GM18867 (cell line): ENCODE results near the gene GFPT2.

ENCODE experiments used
- ATAC-seq: cut with Tn5 transposase; IDR thresholded peaks from one replicate; pipeline ENCODE4 v1.9.1; 2021; ENCODE audit warnings: mild to moderate bottlenecking, moderate library complexity; ENCODE audit not compliant: unreplicated experiment

Gene GFPT2

DNA sequence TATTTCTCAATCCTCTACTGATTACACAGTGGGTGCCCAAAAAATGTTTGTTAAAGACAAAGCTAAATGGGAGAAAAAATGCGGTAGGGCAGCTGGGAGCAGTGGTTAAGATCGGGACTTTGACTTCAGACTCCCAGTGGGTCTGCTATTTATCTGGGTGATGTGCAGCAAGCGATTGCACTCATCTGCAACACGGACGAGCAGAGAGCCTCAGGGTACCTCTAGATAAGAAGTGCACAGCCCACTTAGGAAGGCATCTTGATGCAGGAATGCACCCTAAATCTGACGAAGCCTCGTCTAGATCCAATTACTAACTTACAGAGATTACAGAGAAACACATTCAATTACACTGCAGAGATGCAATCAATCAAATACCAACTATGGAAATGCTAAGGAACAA, 65.3 kb downstream of the GFPT2 start:
- ATAC-seq = no peak

- ATAC-seq = no peak
Measured at GRCh38 chr5:180287404-180287803, 65.7 kb downstream of the GFPT2 start.

DNA sequence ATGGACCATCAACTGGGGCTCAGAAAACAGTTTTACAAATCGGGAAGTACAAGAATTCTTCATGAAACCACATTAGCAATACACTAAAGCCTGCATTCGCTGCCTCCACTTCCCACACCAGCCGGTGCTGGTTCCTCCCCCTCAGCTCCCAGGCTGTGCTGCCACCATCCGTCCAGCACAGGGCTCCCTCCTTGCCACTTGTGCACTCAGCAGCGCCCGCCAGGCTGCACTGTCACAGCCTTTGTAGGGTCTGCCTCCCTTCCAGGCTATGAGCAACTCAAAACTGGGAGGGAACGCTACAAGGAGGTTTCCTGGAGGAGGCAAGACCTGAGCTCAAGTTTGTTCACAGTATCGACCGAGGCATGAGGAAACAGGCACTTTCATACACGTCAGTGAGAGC, 69.0 kb downstream of the GFPT2 start:
- ATAC-seq = no peak

DNA sequence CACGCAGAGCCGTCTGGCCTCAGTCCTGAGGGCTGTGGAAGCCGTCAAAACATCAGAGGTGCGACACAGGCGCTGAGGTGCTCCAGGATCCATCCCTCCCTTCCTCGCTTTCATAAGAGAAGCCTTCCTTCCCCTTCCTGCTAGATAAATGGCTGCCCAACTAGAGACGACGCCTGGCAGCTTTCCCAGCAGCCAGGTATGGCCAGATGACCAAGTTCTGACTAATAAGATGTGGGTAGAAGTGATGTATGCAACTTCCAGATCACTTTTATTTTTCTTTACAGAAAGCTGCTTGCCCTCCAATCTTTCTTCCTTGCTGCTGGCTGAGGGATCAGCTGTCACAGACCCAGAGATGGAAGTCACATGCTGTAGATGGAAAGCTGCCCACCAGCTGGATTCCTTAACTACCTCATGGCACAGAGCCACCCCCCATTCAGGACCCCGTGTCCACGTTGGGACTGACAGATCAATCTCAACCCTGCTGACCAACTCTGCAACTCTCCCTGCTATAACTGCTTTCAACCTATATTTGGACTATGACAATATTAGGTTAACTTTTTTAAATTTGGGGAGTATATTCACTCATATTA, 70.0 kb downstream of the GFPT2 start:
- no peak for ATAC-seq

- no peak for ATAC-seq
Measured at GRCh38 chr5:180282281-180282680, 70.9 kb downstream of the GFPT2 start.

DNA sequence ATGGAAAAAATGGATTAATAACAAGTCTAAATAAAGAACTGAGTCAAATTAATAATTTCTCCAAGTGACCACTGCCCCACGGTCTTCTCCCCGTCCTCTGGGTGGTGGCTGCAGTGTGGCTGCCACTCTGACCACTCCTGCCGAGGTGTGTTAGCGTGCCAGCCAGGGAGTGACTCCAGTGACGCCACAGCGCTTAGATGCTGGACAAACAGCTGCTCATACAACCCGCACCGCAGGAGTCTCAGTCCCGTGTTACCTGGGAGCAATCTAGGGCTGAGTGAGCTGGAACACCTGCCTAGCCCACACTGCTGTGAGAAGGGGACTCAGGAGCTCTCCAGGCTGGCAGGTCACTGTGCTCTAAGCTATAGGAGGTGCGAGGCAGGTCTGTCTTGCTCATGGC, 71.4 kb downstream of the GFPT2 start:
- ATAC-seq = no peak

DNA sequence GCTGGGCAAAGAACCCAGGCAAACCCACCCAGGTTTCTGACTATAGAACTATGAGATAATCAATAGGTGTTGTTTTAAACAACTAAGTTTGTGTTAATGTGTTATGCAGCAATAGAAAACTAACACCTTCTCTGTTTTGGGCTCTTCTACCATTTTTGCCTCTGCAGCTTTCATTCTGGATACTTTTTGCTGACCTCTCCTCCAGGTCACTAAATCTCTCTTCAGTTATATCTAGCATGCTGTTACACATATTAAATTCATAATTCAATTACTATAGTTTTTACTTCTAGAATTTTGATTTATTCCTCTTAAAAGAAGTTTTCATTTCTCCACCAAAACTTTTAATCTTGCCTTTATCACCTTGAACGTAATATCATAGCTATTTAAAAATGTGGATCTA, 78.4 kb downstream of the GFPT2 start:
- no peak for ATAC-seq

- no peak for ATAC-seq
Measured at GRCh38 chr5:180271221-180271620, 81.9 kb downstream of the GFPT2 start.

DNA sequence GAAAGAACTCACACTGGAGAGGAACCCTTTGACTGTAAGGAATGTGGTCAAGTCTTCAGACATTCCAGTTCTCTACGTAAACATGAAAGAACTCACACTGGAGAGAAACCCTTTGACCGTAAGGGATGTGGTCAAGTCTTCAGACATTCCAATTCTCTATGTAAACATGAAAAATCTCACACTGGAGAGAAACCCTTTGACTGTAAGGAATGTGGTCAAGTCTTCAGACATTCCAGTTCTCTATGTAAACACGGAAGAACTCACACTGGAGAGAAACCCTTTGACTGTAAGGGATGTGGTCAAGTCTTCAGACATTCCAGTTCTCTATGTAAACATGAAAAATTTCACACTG, 93.9 kb downstream of the GFPT2 start:
- no peak for ATAC-seq

DNA sequence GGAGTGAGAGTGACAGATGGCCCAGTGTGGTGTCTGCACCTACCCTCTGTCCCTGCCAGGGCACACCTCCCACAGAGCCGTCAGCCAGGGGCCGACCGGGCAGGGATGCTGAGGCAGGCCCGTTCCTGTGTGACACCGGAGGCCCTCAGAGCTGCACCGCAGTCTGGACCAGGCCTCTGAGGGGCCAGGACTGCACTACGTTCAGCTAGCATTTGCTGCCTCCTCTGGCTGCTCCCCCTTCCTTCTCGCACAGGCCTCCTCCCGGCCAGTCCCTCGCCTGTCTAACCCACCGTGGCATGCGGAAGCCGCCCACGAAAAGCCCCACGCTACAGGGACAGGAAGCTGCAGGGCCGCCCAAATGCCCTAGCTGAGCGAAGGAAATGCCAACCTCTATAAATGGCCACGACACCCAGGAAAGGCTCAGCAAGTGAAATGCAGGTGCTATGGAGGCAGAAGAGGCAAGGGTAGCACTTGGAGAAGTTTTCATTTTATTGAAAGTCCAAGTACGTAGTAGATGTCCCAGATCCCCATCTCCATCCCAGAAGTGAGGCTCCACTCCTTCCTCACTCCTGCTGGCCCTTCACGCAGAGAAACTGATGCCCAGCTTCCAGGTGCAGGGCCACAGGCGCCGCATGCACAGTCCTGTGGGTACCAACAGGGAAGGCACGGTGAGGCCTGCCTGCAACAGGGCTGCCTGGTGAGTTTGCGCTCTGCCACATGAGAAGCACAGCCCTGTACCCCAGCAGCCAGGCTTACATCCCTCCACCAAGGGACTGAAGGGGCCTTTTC, 99.9 kb downstream of the GFPT2 start:
- ATAC-seq = no peak

- ATAC-seq = no peak
Measured at GRCh38 chr5:180251887-180252286, 101.2 kb downstream of the GFPT2 start.

GRCh38 chr5:180251141-180251540, 102.0 kb downstream of the GFPT2 start:
- no peak for ATAC-seq
